ENCODE results near the gene BHLHA15. TPM values are rescaled to one million over a fixed set of nuclear protein-coding genes. Genes with fewer than 3 reads are reported as not detected.
A peak's percentile ranks its signal among the peaks of the same experiment; 100 is the strongest.

BHLHA15 gene
- polyA plus RNA-seq, 1 donor (not counting 4 experiments of a cell fraction or from before 2014, with no cell fraction given): not detected

DNA sequence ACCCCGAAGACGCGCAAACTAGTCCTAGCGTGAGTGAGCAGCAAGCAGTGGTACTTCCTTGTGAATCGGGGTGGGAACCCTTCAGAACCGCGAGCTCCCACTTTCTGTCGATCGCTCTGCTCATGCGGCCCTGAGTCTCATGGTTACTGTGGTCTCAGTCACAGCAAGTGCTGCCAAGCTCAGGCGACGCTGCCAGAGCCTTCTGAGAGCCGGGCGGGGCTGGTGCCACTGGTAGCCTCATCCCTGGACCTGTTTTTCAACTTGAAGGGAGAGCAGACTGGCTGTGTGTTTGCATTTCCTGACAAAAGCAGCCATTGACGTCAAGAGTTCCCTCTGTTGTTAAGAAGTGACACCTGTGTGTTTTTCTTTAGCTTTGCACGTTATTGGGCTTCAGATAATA, 32.9 kb upstream of the BHLHA15 start:
- Histone ChIP-seq H3K9ac (ENCODE audit: control insufficient read depth, extremely low read depth, insufficient read depth, low read length) (no peak overlapping the region), H3K27me3 (ENCODE audit: control insufficient read depth, extremely low read depth, insufficient read depth, low read length) (no peaks in the 10 kb centered on the region), H3K9me1 (ENCODE audit: control insufficient read depth, extremely low read depth, insufficient read depth, low read length) (no peaks in the 10 kb centered on the region), H3K4me1 (ENCODE audit: control insufficient read depth, extremely low read depth, insufficient read depth, low read length) (peaks cover 16% of the 10 kb centered on the region), H4K20me1 (ENCODE audit: control insufficient read depth, extremely low read depth, insufficient read depth, low read length) (no peaks in the 10 kb centered on the region), H3K36me3 (ENCODE audit: control insufficient read depth in 2 of 2, extremely low read depth in 1 of 2, insufficient read depth in 2 of 2, low read length in 2 of 2) (peaks cover 3 to 11% of the 10 kb centered on the region in 2 experiments), H3K9me3 (ENCODE audit: control insufficient read depth, low read depth, low read length) (no peaks in the 10 kb centered on the region), H2AFZ (ENCODE audit: control insufficient read depth, low read length) (peak overlapping the region; percentile 57), H3K79me2 (ENCODE audit: control insufficient read depth, insufficient read depth, low read length) (no peaks in the 10 kb centered on the region), H3K27ac (ENCODE audit: control insufficient read depth, insufficient read depth, low read length) (no peak overlapping the region), H3K4me2 (ENCODE audit: control insufficient read depth, extremely low read depth, insufficient read depth, low read depth, low read length) (peak overlapping the region; percentile 29), H3K4me3 (ENCODE audit: control insufficient read depth in 2 of 3, extremely low read depth in 1 of 3, insufficient read depth in 2 of 3, low read depth in 1 of 3, low read length in 3 of 3) (no peak overlapping the region)
- dilution Hi-C loops (cut with MboI; ENCODE audit: extremely low pct_ligation_motif_present, low sequenced_read_pairs): no loop called here
- peak; percentile 34 for FAIRE-seq
- TF ChIP-seq EZH2 (IDR thresholded peaks at IDR 0.05; ENCODE audit: low read length): no peak
- TF ChIP-seq, protein P1, sequence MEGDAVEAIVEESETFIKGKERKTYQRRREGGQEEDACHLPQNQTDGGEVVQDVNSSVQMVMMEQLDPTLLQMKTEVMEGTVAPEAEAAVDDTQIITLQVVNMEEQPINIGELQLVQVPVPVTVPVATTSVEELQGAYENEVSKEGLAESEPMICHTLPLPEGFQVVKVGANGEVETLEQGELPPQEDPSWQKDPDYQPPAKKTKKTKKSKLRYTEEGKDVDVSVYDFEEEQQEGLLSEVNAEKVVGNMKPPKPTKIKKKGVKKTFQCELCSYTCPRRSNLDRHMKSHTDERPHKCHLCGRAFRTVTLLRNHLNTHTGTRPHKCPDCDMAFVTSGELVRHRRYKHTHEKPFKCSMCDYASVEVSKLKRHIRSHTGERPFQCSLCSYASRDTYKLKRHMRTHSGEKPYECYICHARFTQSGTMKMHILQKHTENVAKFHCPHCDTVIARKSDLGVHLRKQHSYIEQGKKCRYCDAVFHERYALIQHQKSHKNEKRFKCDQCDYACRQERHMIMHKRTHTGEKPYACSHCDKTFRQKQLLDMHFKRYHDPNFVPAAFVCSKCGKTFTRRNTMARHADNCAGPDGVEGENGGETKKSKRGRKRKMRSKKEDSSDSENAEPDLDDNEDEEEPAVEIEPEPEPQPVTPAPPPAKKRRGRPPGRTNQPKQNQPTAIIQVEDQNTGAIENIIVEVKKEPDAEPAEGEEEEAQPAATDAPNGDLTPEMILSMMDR (optimal IDR thresholded peaks at IDR 0.05 in 1 of 3, IDR thresholded peaks at IDR 0.05 in 1 of 3, conservative IDR thresholded peaks at IDR 0.05 in 1 of 3; ENCODE audit: extremely low read depth in 1 of 3, insufficient read depth in 2 of 3, low read length in 3 of 3): no peak
- no peak for DNase-seq (ENCODE audit: low read depth, low spot score)

DNA sequence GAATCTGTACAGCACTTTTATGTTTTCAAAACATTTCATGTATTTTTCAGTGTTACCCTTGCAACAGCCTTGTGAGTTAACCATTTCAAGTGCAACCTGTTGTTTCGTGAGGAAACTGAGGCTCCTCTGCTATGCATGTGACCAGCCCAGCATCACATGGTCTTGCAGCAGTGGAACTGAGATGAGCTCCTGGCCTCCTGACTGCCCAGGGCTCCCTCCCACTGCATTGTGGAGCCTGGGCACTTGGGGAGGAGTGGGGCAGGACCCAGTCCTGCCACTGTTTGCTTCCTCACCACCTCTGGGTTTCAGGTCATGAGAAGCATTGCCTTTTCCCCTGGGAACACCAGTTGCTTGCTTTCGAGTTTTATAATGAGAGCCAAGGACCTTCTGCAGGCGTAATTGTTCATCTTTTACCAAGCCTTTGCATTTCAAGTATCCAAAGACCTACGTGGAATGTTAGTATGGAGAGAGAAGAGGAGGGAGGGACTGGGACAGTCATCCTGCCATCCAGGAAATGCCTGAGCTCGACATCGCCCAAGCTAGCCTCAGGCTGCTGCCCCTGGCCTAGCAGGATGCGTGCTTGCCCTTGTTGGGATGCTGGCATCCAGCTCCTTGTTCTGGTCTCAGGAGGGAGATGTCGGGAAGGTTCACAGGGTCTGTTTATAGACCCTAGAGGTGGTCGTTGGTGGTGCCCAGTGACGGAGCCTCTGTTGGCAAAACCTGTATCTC, 32.3 kb upstream of the BHLHA15 start:
- no peak overlapping the region for H3K27ac ChIP-seq (ENCODE audit: control insufficient read depth, insufficient read depth, low read length)
- H4K20me1 ChIP-seq (ENCODE audit: control insufficient read depth, extremely low read depth, insufficient read depth, low read length): no peaks in the 10 kb centered on the region
- H3K4me3 ChIP-seq (ENCODE audit: control insufficient read depth in 2 of 3, extremely low read depth in 1 of 3, insufficient read depth in 2 of 3, low read depth in 1 of 3, low read length in 3 of 3): no peak overlapping the region
- H3K36me3 ChIP-seq (ENCODE audit: control insufficient read depth in 2 of 2, extremely low read depth in 1 of 2, insufficient read depth in 2 of 2, low read length in 2 of 2): peaks cover 3 to 11% of the 10 kb centered on the region in 2 experiments
- H3K4me1 ChIP-seq (ENCODE audit: control insufficient read depth, extremely low read depth, insufficient read depth, low read length): peaks cover 16% of the 10 kb centered on the region
- H3K79me2 ChIP-seq (ENCODE audit: control insufficient read depth, insufficient read depth, low read length): no peaks in the 10 kb centered on the region
- H3K4me2 ChIP-seq (ENCODE audit: control insufficient read depth, extremely low read depth, insufficient read depth, low read depth, low read length): peak overlapping the region; percentile 39
- no peak overlapping the region for H3K9ac ChIP-seq (ENCODE audit: control insufficient read depth, extremely low read depth, insufficient read depth, low read length)
- TF ChIP-seq, protein P1 (optimal IDR thresholded peaks at IDR 0.05 in 1 of 3, IDR thresholded peaks at IDR 0.05 in 1 of 3, conservative IDR thresholded peaks at IDR 0.05 in 1 of 3; ENCODE audit: extremely low read depth in 1 of 3, insufficient read depth in 2 of 3, low read length in 3 of 3): no peak
- no peak for TF ChIP-seq EZH2 (IDR thresholded peaks at IDR 0.05; ENCODE audit: low read length)
- no peaks in the 10 kb centered on the region for H3K9me3 ChIP-seq (ENCODE audit: control insufficient read depth, low read depth, low read length)
- no peaks in the 10 kb centered on the region for H3K27me3 ChIP-seq (ENCODE audit: control insufficient read depth, extremely low read depth, insufficient read depth, low read length)
- FAIRE-seq (peak; percentile 68), DNase-seq (ENCODE audit: low read depth, low spot score) (no peak)
- no peaks in the 10 kb centered on the region for H3K9me1 ChIP-seq (ENCODE audit: control insufficient read depth, extremely low read depth, insufficient read depth, low read length)
- no peak overlapping the region for H2AFZ ChIP-seq (ENCODE audit: control insufficient read depth, low read length)
- dilution Hi-C loops (cut with MboI; ENCODE audit: extremely low pct_ligation_motif_present, low sequenced_read_pairs): no loop called here
